ENCODE data around the gene YIF1B. TPM values are rescaled to one million over a fixed set of nuclear protein-coding genes. Genes with fewer than 3 reads are reported as not detected.
"Not testable (repeated sequence)": the region's sequence is repeated elsewhere in the genome, so short reads cannot be mapped to it uniquely, and the experiment has no call there.

The YIF1B gene
- 10 to 100 TPM; 77.2 to 84.3 TPM for total RNA-seq

- Mint-ChIP-seq H3K27me3 (no peaks in the 10 kb centered on the region), H3K9me3 (no peaks in the 10 kb centered on the region), H3K36me3 (ENCODE audit: low read depth) (peaks cover 3% of the 10 kb centered on the region), H3K27ac (peak within 1 kb of the TSS; percentile 86), H3K4me3 (peak within 1 kb of the TSS; percentile 89), H3K4me1 (peaks cover 12% of the 10 kb centered on the region)
- ATAC-seq (replicated peaks) = peak; percentile 94
These were observed at the start of gene YIF1B for GRCh38 chr19:38315657-38316476. TSS of gene YIF1B (minus strand) at chr19:38315947. CDS start at chr19:38315917, 30 bp downstream.

- not testable (repeated sequence) for ATAC-seq (replicated peaks); H3K36me3 Mint-ChIP-seq (ENCODE audit: low read depth); H3K9me3 Mint-ChIP-seq; H3K4me1 Mint-ChIP-seq; H3K27ac Mint-ChIP-seq
- peaks cover 11% of the 10 kb centered on the region for H3K27me3 Mint-ChIP-seq
- H3K4me3 Mint-ChIP-seq = peak overlapping the region; percentile 80
These were observed 47.4 kb upstream of the YIF1B start for GRCh38 chr19:38362946-38363688.

GRCh38 chr19:38362076-38362945 lies 46.6 kb upstream of the YIF1B start:
- peaks cover 11% of the 10 kb centered on the region for H3K27me3 Mint-ChIP-seq
- peak overlapping the region; percentile 80 for H3K4me3 Mint-ChIP-seq
- peaks cover 5% of the 10 kb centered on the region for H3K4me1 Mint-ChIP-seq
- peak; percentile 86 for ATAC-seq (replicated peaks)
- H3K27ac Mint-ChIP-seq = no peak overlapping the region
- no peaks in the 10 kb centered on the region for H3K36me3 Mint-ChIP-seq (ENCODE audit: low read depth)
- H3K9me3 Mint-ChIP-seq = no peaks in the 10 kb centered on the region

GRCh38 chr19:38361633-38362075 lies 45.9 kb upstream of the YIF1B start:
- Mint-ChIP-seq H3K27me3 (peaks cover 11% of the 10 kb centered on the region), H3K4me3 (peak overlapping the region; percentile 80), H3K36me3 (ENCODE audit: low read depth) (no peaks in the 10 kb centered on the region), H3K9me3 (no peaks in the 10 kb centered on the region), H3K4me1 (peaks cover 5% of the 10 kb centered on the region), H3K27ac (no peak overlapping the region)
- ATAC-seq (replicated peaks) = peak; percentile 80

GRCh38 chr19:38360839-38361631 lies 45.3 kb upstream of the YIF1B start:
- H3K4me1 Mint-ChIP-seq = peaks cover 5% of the 10 kb centered on the region
- H3K4me3 Mint-ChIP-seq = peak overlapping the region; percentile 80
- no peaks in the 10 kb centered on the region for H3K36me3 Mint-ChIP-seq (ENCODE audit: low read depth)
- ATAC-seq (replicated peaks) = no peak
- no peak overlapping the region for H3K27ac Mint-ChIP-seq
- peaks cover 8% of the 10 kb centered on the region for H3K27me3 Mint-ChIP-seq
- no peaks in the 10 kb centered on the region for H3K9me3 Mint-ChIP-seq

GRCh38 chr19:38360351-38360750 lies 44.6 kb upstream of the YIF1B start:
- H3K27me3 Mint-ChIP-seq = peaks cover 7% of the 10 kb centered on the region
- H3K4me1 Mint-ChIP-seq = peaks cover 5% of the 10 kb centered on the region
- ATAC-seq (replicated peaks) = no peak
- no peak overlapping the region for H3K27ac Mint-ChIP-seq
- no peaks in the 10 kb centered on the region for H3K9me3 Mint-ChIP-seq
- no peaks in the 10 kb centered on the region for H3K36me3 Mint-ChIP-seq (ENCODE audit: low read depth)
- H3K4me3 Mint-ChIP-seq = peak overlapping the region; percentile 80

GRCh38 chr19:38359242-38360021 lies 43.7 kb upstream of the YIF1B start:
- Mint-ChIP-seq H3K27me3 (peaks cover 7% of the 10 kb centered on the region), H3K9me3 (no peaks in the 10 kb centered on the region), H3K4me3 (peak overlapping the region; percentile 4), H3K4me1 (peaks cover 5% of the 10 kb centered on the region), H3K36me3 (ENCODE audit: low read depth) (no peaks in the 10 kb centered on the region), H3K27ac (no peak overlapping the region)
- ATAC-seq (replicated peaks) = no peak

GRCh38 chr19:38358071-38358470 lies 42.3 kb upstream of the YIF1B start:
- no peaks in the 10 kb centered on the region for H3K36me3 Mint-ChIP-seq (ENCODE audit: low read depth)
- H3K27ac Mint-ChIP-seq = no peak overlapping the region
- ATAC-seq (replicated peaks) = no peak
- H3K9me3 Mint-ChIP-seq = no peaks in the 10 kb centered on the region
- H3K27me3 Mint-ChIP-seq = peaks cover 7% of the 10 kb centered on the region
- peaks cover 5% of the 10 kb centered on the region for H3K4me1 Mint-ChIP-seq
- no peak overlapping the region for H3K4me3 Mint-ChIP-seq

GRCh38 chr19:38355728-38356725 lies 40.3 kb upstream of the YIF1B start:
- H3K27me3 Mint-ChIP-seq = peaks cover 4% of the 10 kb centered on the region

GRCh38 chr19:38352611-38353010 lies 36.9 kb upstream of the YIF1B start:
- ATAC-seq (replicated peaks) = no peak
- Mint-ChIP-seq H3K27ac (no peak overlapping the region), H3K36me3 (ENCODE audit: low read depth) (no peaks in the 10 kb centered on the region), H3K4me1 (no peaks in the 10 kb centered on the region), H3K4me3 (no peak overlapping the region), H3K9me3 (no peaks in the 10 kb centered on the region), H3K27me3 (no peaks in the 10 kb centered on the region)

More at GRCh38 chr19:38355728-38356725, 40.3 kb upstream of the YIF1B start:
- Mint-ChIP-seq H3K4me3 (no peak overlapping the region), H3K9me3 (no peaks in the 10 kb centered on the region), H3K36me3 (ENCODE audit: low read depth) (no peaks in the 10 kb centered on the region), H3K4me1 (peaks cover under 1% of the 10 kb centered on the region), H3K27ac (no peak overlapping the region)
- ATAC-seq (replicated peaks) = no peak

GRCh38 chr19:38351865-38352395 lies 36.2 kb upstream of the YIF1B start:
- no peak overlapping the region for H3K27ac Mint-ChIP-seq
- no peak overlapping the region for H3K4me3 Mint-ChIP-seq
- H3K27me3 Mint-ChIP-seq = no peaks in the 10 kb centered on the region
- H3K9me3 Mint-ChIP-seq = no peaks in the 10 kb centered on the region
- H3K4me1 Mint-ChIP-seq = no peaks in the 10 kb centered on the region
- H3K36me3 Mint-ChIP-seq (ENCODE audit: low read depth) = no peaks in the 10 kb centered on the region
- no peak for ATAC-seq (replicated peaks)

GRCh38 chr19:38350883-38351282 lies 35.1 kb upstream of the YIF1B start:
- H3K9me3 Mint-ChIP-seq = no peaks in the 10 kb centered on the region
- no peaks in the 10 kb centered on the region for H3K4me1 Mint-ChIP-seq
- no peak overlapping the region for H3K4me3 Mint-ChIP-seq
- H3K36me3 Mint-ChIP-seq (ENCODE audit: low read depth) = no peaks in the 10 kb centered on the region
- ATAC-seq (replicated peaks) = no peak
- no peak overlapping the region for H3K27ac Mint-ChIP-seq
- no peaks in the 10 kb centered on the region for H3K27me3 Mint-ChIP-seq

All from activated T-helper 17 cell treated with anti-CD3 and anti-CD28 coated beads, Interleukin-2, amount 50 U/mL, for 72 hours (primary cell).